Activated CD4-positive, CD25-positive, alpha-beta regulatory T cell treated with anti-CD3 and anti-CD28 coated beads, Interleukin-2, amount 50 U/mL, for 72 hours (primary cell): ENCODE data around the gene PHACTR1.
"Not testable (repeated sequence)": the region's sequence is repeated elsewhere in the genome, so short reads cannot be mapped to it uniquely, and the experiment has no call there.

Experiments
- DNase-seq: peaks from one replicate; pipeline ENCODE4 v3.0.0; 2021

The PHACTR1 gene

DNA sequence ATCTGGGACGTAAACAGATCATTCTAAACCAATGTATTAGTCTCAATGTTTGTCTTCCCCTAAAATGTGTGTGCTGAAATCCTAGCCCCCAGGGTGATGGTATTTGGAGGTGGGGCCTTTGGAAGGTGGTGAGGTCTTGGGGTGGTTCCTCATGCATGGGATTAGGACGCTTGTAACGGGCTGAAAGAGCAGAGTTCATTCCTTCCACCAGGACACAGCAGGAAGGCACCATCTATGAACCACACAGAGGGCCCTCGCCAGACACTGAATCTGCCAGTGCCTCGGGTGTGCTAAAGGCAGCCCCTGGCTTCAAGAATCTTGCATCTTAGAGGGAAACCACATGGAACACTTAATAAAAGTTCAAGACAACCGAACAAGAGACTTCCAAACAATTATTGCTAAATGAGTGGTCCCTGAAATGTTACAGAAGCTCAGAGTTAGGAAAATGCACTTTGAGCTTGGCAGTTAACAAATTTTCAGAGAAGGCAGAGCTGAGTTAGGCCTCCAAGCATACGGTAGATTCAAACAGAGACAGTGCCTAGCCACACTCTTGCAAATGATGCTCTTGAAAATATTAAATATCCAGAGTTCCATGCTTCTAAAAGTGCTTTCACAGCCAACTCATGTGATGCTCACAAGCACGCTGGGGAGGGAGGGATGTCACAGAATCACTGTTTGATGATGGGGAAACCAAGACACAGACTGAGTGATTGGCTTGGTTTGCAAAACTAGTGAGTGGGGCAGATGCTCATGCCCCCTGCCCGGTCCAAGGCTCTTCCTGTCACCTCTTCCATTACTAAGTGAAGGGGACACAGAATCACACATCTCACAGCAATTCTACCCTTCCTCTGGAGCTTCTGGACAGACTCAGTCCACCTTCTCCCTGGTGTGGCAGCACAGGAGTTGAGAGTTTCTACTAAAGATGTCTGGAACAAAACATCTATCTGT lies 584.4 kb downstream of the PHACTR1 start:
- DNase-seq, result no peak

DNA sequence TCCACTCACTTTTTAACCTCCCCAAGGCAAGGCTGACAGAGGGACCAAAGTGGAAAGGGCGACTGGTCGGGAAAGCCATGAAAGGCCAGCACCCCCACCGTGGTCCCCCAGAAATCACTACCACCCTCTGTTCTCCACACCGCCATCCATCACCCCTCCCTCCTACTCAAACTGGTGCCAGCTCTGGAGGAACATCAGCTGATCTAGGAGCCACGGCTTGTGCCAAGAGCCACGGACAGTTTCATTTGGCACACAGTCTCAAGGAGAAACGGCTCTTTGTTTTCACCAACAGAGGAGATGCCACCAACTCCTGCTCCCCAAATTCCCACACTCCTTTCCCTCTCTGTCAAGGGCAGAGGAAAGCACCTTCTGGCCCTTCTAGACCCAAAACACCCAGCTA lies 585.7 kb downstream of the PHACTR1 start:
- no peak for DNase-seq

DNA sequence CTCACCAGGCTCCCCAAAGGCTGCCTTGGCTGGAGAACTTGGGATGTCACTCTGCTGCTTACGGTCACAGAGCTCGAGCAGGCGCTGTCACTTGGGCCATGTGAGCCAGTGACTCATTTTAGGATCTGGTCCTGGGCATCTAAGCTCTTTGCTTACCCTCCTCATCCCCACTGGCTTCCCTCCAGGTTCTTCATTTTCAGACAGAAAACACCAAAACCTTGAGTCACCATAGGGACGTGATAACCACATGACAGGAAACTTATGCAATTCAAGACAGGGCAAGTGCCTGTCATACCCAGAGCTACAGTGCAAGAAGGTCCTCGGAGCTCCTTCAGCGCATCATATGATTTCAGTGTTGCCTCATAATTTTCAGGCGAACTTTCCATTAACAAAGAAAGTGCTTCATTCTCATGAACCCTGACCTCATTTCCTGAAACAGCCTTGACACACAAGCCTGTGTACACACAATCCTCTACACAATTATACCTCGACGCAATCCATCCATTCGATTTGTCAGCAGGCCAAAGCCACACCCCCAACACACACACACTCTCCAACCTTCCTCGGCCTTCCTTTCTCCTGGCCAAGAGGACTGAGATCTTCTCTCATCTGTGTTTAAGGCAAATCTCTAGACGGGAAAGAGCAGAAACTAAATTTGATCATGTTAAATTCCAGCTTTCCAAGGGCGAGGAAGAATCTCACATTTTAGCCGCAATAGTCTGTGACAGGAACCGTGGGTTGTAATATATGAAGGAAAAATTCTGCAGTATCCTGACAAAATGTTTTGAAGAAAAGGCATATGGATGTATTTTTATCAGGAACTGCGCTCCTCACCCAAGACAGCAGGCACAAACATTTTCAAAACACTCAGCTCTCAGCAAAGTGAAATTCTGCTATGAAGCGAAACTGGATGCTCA lies 586.4 kb downstream of the PHACTR1 start:
- peak; percentile 40 for DNase-seq

DNA sequence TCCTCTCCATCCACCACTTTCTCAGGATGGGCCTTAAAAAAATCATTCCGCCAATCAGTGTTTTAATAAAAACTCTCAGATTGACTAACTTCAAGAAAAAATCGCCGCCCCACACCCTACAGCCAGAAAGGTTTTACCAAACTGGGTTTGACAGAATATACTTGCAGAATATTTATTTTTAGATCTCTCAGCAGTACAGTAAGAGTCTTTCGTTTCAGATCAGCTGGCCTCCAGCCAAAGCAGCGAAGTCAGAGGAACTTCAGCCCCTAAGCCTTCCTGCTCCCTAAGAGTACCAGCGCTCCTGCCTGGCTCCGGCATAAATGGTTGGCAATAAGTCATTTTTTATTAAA lies 587.1 kb downstream of the PHACTR1 start:
- no peak for DNase-seq

DNA sequence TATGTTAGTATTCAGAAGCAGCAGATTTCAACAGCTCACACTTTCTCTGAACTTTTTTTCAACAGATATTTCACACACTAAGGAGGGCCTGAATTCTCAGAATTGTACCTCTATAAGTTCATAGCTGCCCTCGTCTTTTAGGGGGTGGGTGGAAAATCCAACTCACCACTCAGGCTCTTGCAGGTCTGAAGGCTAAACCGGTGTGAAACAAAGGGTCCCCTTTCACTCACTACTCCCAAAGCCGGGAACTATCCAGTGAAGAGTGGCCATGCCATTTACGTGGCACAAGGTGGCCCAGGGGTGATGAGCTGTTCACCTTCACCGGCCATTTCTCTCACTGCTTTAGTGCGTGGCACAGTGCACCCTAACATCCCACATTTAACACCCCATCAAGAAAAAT lies 587.5 kb downstream of the PHACTR1 start:
- no peak for DNase-seq

DNA sequence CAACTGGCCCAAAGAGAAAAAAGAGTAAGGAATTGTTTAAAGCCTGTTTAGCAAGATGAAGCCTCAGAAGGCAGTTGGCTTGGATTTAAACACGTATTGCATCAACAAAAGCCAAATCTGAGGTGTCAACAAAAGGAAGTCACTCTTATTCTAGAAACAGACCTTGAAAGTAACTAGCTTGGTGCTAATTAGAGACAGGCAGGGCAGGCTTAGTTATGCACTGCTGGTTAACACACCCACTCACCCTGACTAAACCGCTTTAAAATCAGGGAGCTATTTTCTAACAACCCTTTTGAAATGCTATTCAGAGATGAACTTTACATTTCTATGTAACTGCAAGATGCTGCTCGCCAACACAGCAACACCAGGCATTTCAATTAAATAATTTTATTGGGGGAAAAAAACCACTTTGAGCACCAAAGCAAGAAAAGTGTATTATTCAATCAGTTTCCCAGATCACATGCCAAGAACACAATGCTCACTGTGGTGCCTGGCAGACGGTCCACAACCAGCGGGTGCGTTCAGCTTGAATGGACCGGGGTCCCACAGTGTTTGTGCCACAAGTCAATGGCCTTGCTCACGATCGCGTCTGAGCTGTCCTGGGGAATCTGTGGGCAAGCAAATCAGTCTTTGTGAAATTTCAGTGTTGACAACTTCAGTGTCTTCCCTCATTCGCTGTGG lies 588.2 kb downstream of the PHACTR1 start:
- no peak for DNase-seq

DNA sequence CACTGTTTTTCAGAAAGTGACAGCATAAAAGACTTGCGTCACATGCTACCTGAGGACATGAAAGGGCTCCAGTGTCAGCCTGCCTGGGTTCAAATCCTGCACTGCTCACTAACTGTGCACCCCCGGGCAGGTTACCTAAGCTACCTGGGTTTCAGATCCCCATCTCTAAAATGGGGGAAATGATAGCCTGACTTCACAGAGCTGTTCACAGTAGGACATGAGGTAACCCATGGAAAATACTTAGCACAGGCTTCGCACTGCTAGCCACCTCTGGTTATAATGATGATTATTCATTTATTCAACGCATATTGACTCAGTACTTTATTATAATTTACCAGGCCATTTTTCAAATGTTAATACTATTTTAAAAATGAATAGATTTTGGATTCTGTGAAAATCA lies 588.7 kb downstream of the PHACTR1 start:
- no peak for DNase-seq

DNA sequence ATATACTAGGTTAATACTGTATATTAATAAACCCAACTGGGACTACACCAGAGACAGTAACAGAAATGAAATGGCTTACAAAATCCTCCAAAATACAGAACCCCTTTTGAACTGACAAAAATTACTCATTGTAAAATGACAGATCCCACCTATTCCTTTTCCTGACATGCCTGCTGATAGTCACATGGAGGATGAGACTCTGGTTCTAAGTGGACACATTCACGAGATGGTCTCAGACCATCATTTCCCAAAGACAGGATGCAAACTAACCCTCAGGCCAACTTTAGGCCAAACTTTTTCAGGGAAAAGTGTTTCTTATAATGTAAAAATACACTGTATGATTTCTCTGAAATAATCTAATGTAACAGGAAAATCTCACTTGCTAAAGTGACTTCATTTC lies 589.2 kb downstream of the PHACTR1 start:
- DNase-seq, result no peak

DNA sequence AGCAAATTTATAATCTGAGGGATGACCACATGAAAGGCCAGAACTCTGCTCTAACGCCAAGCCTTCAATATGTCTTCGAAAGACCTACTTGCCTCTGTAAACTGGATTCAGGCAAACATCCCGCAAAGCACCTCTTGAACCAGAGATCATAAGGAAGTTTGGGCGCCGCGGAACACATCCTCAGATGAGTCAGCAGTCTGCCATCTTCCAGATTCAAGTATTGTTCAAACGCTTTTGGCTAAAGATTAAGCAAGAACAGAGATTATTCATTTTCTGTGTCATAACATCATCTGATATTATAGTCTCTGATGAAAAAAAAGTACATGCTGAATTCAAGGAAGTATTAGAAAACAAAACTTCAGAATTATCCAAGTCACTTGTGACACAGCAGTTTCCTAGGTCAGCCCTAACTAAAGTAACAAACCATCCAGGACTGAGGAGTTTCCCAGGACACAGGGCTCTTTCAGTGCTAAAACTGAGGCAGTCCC lies 591.0 kb downstream of the PHACTR1 start:
- DNase-seq, result no peak

DNA sequence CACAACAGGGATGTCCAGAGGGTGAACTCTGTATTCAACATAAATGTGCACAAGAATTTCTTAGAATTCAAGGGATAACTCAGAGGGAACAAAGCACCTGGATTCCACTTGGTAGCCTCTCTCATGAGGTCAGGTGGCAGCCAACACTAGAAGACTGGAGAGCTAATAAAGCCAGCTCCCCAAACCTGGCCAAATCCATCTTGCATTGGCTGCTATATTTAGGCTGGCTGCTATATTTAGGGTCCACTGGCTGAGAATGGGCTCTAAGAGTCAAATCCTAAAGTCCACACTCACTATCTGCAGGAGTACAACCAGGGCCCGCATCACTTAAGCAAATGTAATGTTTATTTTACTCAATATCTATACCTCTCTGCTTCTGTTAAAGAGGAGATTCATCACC lies 591.8 kb downstream of the PHACTR1 start:
- no peak for DNase-seq

DNA sequence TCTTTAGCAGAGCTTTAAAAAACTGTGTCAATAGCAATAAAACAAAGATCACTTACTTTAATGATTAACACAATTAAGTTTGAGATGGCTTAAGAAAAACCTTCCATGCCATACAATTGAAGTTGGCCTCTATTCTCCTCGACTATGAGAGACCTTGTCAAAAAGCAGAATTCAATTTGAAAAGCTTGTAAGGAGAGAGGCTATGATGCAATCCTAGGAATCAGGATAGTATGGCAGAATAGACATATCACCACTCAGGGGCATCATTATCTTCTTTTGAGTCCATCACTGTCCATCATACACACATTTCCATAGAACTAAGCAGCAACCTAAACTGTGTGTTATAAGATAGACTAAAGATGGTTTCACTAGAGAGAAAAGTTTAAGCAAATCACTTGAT lies 594.6 kb downstream of the PHACTR1 start:
- DNase-seq, result no peak

DNA sequence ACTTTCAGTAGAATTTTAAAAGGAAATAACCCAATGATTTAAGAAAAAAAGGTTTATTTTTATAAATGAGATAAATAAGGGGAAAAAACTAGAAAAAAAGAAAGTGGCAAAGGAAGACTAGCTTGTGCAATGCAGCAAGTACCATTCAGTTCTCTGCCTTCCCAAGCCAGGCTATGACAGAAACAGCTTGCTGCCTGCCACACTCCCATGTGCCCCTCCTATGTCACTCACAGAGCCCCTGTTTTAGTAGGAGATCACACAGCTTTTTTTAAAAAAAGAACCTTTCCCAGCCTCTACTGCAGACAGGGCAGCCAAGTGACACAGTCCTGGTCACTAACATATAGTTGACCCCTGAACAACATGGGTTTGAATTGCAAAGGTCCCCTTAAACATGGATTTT lies 598.2 kb downstream of the PHACTR1 start:
- no peak for DNase-seq

DNA sequence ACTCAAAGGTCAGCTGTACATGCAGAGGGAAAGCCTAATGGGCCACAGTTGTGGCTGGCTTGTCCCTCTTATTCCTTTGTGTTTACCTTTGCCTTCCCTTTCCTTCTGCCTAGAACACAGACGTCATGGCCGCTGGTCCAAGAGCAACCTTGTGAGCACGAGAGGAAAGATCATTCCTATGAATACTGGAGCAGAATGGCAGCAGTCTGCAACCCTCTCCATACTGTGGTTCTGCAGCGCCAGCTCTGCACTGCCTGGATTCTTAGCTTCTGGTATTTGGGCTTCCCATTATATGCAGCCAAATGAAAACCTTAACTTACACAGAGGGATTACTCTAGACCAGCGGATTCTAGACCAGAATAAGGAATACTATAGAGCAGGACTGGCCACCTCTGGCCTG lies 599.3 kb downstream of the PHACTR1 start:
- no peak for DNase-seq

DNA sequence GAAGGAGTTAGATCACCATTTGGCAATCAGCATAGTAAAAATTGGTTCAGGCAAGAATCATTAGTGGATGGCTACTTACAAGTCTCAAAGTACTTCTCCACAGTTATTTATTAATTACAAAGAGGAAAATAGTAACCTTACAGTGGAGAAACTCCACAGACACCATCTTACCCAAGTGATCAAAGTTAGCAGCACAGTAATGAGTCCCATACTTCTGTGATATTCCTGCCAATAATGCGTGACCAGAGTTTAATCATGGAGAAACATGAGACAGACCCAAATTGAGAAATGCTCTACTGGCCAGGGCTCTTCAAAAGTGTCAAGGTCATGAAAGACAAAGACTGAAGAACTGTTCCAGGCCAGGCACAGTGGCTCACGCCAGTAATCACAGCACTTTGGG lies 602.3 kb downstream of the PHACTR1 start:
- no peak for DNase-seq

DNA sequence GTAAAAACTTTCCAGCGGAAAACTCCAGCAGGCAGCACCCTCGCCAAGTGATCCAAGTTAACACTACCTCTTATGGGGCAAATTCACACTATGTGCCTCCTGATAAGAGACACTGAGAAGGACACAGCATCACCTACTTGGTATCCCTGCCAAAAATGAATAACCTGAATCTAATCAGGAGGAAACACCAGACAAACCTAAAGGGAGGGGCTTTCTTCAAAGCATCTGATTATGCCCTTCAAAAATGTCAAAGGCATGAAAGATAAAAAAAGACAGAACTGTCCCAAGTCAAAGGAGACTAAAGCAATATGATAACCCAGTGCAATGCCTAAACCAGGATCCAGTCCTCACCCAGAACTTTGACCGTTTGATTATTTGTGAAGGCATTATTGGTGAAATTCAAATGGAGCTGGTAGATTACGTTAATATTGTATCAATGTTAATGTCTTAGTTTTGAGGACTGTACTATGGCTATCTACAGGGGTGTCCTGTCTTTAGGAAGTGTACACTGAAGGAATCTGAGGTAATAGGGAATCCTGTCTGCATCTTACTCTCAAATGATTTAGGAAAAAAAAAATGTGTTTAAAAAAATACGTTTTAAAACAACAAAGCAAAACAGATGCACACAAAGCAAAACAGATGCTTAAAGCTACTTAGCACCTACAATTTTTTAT lies 603.5 kb downstream of the PHACTR1 start:
- DNase-seq, result no peak

DNA sequence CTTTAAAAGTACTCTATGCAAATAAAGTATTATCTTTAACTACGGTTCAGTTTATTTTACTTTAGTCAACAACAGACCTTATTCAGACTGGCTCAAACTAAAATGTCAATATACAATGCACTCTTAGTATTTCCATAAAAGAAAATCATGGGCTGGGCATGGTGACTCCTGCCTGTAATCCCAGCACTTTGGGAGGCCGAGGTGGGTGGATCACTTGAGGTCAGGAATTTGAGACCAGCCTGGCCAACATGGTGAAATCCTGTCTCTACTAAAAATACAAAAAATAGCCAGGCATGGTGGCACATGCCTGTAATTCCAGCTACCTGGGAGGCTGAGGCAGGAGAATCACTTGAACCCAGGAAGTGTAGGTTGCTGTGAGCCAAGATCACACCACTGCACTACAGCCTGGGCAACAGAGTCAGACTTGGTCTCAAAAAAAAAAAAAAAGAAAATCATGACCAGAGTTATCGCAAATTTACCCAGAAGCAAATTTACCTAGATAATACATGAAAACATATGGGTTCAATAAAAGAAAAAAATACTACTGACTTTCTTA lies 609.5 kb downstream of the PHACTR1 start:
- not testable (repeated sequence) for DNase-seq

DNA sequence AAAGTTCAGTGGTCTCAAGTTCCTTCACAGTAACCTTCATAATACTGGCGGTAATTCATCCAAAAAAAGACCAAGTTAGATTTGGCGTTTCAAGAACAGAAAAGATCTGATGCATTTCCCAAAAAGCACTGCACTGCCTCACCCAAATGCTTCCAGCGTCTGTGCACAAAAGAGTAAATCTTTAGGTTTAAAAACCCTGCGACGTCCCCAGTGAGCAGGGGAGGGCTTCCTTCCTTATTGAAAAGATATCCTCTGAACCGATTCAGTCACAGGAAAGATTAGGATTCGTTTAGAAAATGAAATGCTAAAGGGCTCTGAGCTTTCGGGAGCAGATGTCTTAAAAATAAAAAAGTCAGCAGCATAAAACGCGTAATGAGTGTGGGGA lies 611.1 kb downstream of the PHACTR1 start:
- DNase-seq, result no peak

DNA sequence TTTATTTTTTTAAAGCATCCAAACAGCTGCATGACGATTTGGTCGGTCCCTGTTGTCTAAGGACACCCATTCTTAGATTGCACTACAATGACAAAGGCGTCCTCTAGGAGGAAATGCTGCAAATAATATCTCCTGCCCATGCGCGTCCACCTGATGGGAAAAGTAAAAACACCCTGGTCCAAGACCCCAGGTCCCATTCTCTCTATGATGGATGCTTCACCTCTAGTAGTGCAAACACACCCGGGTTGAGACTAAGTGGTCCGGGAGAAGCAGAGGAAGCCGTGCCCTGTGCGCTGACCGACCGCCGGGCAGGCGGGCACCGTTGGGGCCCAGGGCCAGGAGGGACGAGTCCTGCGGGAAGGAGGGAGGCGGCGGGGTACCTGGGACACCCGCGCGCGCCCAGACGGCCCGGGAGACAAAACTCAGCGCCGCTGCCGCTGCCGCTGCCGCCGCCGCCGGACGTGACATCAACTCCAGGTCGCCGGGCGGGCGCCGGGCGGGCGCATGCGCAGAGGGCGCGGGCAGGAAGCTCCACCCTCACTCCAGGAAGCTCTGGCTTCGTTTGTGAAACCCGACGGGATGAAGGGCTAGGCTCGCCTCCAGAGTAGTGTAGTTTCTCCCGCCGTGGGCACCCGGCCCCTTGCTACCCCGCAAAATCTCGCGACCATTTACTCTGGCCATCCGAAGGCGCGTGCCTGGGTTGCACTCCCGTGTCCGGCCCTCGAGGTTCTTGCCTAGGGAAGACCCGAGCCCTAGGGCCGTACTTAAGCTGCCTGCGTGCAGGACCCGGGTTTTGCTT lies 611.7 kb downstream of the PHACTR1 start, which contains the start of gene TBC1D7:
Gene TBC1D7 (minus strand): TSS at position 462 of the 799 bp plus-strand sequence. CDS start 1,639 bp downstream, outside the sequence.
- peak; percentile 96 for DNase-seq

DNA sequence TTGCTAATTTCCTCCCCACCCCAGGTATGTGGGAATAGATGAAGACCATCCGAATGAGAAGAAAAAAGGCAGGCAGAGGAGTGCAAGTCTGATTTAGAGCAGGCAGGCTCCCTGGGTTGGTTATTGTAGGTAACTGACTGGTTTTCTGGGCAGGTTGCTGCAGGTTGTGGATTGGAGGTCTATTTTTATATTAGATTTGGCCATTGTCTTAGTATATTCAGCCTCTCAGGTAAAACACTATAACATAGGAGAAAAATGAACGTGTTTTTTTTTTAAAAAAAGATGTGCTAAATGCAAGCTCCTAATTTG lies 612.3 kb downstream of the PHACTR1 start:
- DNase-seq, result no peak

DNA sequence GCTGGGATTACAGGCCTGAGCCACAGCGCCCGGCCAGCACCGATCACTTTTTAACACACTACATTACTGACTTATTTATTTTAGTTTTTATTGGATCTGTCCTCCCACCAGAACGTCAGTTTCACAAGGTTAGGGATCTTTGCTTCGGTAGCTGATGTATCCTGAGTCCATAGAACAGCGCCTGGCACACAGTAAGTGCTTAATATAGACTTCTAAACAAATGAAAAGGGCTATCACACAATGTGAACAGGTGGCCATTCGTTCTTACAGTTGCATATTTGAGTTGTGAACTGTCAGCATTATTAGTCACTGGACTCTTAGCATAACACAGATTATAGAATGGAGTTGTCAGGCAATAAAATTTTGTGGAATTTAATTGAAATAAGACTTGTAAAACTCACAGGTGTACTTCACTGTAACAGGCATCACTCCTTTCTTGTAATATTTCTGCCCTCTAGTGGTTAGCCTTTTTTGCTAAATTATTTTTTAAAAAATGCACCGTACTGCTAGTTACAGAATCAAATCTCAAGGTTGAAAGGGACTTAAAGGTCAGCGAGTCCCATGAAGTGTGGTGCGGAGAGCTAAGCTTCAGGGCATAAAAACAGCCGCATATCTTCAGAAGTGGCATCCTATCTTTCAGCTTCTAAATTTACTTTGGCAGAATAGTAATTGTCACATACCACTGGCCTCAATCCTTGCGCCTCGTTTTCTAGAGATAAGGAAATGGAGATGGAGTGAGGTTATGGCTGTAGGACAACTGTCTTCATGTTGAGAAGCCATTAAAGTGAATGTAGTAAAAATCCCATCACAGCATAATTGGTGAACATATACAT lies 615.2 kb downstream of the PHACTR1 start:
- no peak for DNase-seq

DNA sequence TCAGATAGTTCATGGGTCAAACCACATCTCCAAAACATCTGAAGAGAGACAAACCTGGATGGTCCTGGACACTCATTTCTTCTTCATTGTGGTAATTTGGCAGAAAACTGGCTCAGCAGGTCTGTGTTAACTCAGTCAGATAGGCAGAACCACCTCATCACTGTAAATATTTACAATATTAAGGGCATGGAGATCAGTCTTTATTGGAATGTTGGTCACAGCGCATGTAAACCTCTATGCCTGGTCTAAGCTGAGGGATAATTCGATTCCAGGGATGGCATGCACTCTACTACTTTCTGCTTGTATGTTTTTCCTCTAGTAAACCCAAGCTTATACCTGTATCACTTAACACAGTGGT lies 615.8 kb downstream of the PHACTR1 start:
- DNase-seq, result no peak
